Thyroid gland (tissue), 4 donors: Measurements from ENCODE around the gene WNT3A. TPM values are rescaled to one million over a fixed set of nuclear protein-coding genes. Genes with fewer than 3 reads are reported as not detected.
A peak's percentile ranks its signal among the peaks of the same experiment; 100 is the strongest.
"Not testable (repeated sequence)": the region's sequence is repeated elsewhere in the genome, so short reads cannot be mapped to it uniquely, and the experiment has no call there.

ENCODE experiments used
- DNase-seq, 2 donors: peaks; one replicate each; pipeline ENCODE4 v3.0.0-alpha.2; 2019
- H3K27ac ChIP-seq, 3 donors: fragments of 200-600 bp; sonication (generic); 1 replicate in 2 of 3; 2 replicates in 1 of 3; pipeline ENCODE4 v1.5.1; 2016 to 2019; ENCODE audit warnings: mild to moderate bottlenecking in 1 of 3, moderate library complexity in 1 of 3
- H3K27me3 ChIP-seq: fragments of 200-600 bp; sonication (generic); one replicate; pipeline ENCODE4 v1.5.1; 2019
- H3K36me3 ChIP-seq, 2 donors: fragments of 200-600 bp; sonication (generic); one replicate each; pipeline ENCODE4 v1.5.1; 2016 to 2019
- H3K4me1 ChIP-seq, 2 donors: fragments of 200-600 bp; sonication (generic); one replicate each; pipeline ENCODE4 v1.5.1; 2017 to 2019
- H3K4me3 ChIP-seq, 3 donors: fragments of 200-600 bp; sonication (generic); replicated peaks in 1 of 3; 1 replicate in 2 of 3; 2 replicates in 1 of 3; pipeline ENCODE4 v1.5.1; 2016; ENCODE audit warnings: mild to moderate bottlenecking in 1 of 3
- H3K9me3 ChIP-seq: fragments of 200-600 bp; sonication (generic); one replicate; pipeline ENCODE4 v1.5.1; 2017
- POLR2A ChIP-seq, 2 donors: fragments of 450-650 bp; IDR thresholded peaks; one replicate each; pipeline ENCODE4 v1.6.1; 2017; ENCODE audit warnings: antibody characterized with exemption in 2 of 2, mild to moderate bottlenecking in 2 of 2, moderate library complexity in 1 of 2
- WGBS, 2 donors: methylation state at CpG; one replicate each; pipeline ENCODE4 v1.1.5; 2017; 5-methylcytosine and 5-hydroxymethylcytosine counted together
- intact Hi-C: fragments of 100-400 bp; cut with DNase I; formaldehyde crosslinking; loops from one replicate; pipeline ENCODE4 v1.15.1; 2023
- total RNA-seq, 4 donors: library from RNA; depleted of rRNA; stranded (reverse); fragments of >200 nt; gene quantifications; one replicate each; pipeline ENCODE4 v1.2.3, GENCODE V29; 2016
- TF ChIP-seq, protein P1 (sequence below), 6 experiments: fragments of 200-600 bp in 3 of 6; fragments of 450-650 bp in 3 of 6; sonication (generic) in 3 of 6; IDR thresholded peaks; one replicate each; pipeline ENCODE4 v1.5.1; 2016 to 2019; ENCODE audit warnings: antibody characterized with exemption in 6 of 6, mild to moderate bottlenecking in 2 of 6, inconsistent platforms in 1 of 6, moderate library complexity in 1 of 6

WNT3A gene
- total RNA-seq, 4 donors from 2014 or later, result not detected

DNA sequence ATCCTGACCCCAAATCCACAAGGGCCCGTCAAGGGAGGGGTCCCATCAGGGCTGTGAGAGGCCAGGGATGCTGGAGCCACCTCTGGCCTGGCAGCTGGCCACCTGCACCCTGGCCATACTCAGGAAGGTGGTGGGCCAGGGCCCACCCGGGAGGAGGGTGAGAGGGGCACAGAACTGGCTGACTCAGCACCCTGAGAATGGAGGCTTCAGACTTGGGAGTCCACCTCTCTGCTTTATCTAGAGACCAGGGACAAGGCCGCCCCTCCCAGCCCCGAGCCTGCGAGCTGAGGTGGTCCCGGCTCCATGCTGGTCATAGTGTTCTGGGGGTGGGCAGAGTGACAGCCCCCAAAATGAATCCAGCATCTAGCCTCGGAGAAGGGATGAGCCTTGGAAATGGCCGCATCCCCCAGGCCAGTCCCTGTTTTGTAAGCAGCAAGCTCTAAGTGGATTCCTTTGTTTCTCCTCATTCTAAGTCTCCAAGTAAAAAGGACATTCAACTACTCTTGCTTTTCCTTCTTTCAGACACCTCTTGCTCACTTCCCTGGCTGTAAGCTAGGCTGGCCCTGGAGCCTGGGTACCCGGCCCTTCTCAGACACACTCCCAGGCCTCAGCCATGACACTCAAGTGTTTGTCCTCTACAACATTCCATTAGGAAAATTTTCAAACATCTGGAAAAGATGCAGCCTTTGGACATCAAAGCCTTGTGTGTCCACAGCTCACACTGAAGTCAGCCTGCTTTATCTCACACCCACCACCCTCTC is 12.3 kb downstream of the WNT3A start:
- no peak overlapping the region for H3K4me3 ChIP-seq
- H3K36me3 ChIP-seq, result no peaks in the 10 kb centered on the region
- H3K9me3 ChIP-seq, result no peaks in the 10 kb centered on the region
- no peaks in the 10 kb centered on the region for H3K27me3 ChIP-seq
- intact Hi-C loops, result no loop called here
- DNase-seq, result no peak
- TF ChIP-seq, protein P1, sequence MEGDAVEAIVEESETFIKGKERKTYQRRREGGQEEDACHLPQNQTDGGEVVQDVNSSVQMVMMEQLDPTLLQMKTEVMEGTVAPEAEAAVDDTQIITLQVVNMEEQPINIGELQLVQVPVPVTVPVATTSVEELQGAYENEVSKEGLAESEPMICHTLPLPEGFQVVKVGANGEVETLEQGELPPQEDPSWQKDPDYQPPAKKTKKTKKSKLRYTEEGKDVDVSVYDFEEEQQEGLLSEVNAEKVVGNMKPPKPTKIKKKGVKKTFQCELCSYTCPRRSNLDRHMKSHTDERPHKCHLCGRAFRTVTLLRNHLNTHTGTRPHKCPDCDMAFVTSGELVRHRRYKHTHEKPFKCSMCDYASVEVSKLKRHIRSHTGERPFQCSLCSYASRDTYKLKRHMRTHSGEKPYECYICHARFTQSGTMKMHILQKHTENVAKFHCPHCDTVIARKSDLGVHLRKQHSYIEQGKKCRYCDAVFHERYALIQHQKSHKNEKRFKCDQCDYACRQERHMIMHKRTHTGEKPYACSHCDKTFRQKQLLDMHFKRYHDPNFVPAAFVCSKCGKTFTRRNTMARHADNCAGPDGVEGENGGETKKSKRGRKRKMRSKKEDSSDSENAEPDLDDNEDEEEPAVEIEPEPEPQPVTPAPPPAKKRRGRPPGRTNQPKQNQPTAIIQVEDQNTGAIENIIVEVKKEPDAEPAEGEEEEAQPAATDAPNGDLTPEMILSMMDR (IDR thresholded peaks at IDR 0.05), result no peak
- no peak for TF ChIP-seq POLR2A (IDR thresholded peaks at IDR 0.05)
- H3K27ac ChIP-seq, result no peak overlapping the region
- H3K4me1 ChIP-seq, result no peaks in the 10 kb centered on the region
- WGBS, 2 donors, result 93 to 94% methylated on average over 4 to 7 of the region's 9 CpGs

DNA sequence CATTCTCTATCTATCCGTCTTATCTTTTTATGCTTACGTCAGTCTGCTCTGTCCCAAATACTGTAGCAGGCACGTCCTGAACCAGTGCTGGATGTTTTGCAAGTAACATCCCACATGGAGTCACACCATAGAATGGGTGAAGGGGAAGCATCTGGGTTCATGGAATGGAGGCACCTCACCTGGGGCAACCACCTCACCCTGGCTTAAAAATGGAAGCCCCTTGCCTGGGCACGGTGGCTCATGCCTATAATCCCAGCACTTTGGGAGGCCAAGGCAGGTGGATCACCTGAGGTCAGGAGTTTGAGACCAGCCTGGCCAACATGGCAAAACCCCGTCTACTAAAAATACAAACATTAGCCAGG is 12.9 kb downstream of the WNT3A start:
- H3K4me1 ChIP-seq, DNase-seq, intact Hi-C loops, H3K36me3 ChIP-seq, H3K9me3 ChIP-seq, H3K27ac ChIP-seq, H3K27me3 ChIP-seq, H3K4me3 ChIP-seq: not testable (repeated sequence)
- 83 to 88% methylated on average over 5 of the region's 5 CpGs for WGBS, 2 donors

- H3K4me1 ChIP-seq, result no peaks in the 10 kb centered on the region
- intact Hi-C loops, result no loop called here
- H3K27me3 ChIP-seq, result no peaks in the 10 kb centered on the region
- no peak overlapping the region for H3K27ac ChIP-seq
- no peaks in the 10 kb centered on the region for H3K36me3 ChIP-seq
- TF ChIP-seq, protein P1 (IDR thresholded peaks at IDR 0.05), result no peak
- TF ChIP-seq POLR2A (IDR thresholded peaks at IDR 0.05), result no peak
- WGBS, 2 donors, result 85 to 86% methylated on average over 18 of the region's 18 CpGs
- H3K4me3 ChIP-seq, result no peak overlapping the region
- no peaks in the 10 kb centered on the region for H3K9me3 ChIP-seq
- no peak for DNase-seq
These were observed 14.0 kb downstream of the WNT3A start for GRCh38 chr1:228020686-228021354.

- no peaks in the 10 kb centered on the region for H3K36me3 ChIP-seq
- H3K27ac ChIP-seq, result no peak overlapping the region
- peak in 1 of 2 donors; percentile 1 for DNase-seq
- no peaks in the 10 kb centered on the region for H3K4me1 ChIP-seq
- H3K9me3 ChIP-seq, result no peaks in the 10 kb centered on the region
- TF ChIP-seq POLR2A (IDR thresholded peaks at IDR 0.05), result no peak
- TF ChIP-seq, protein P1 (IDR thresholded peaks at IDR 0.05), result no peak
- 44 to 51% methylated on average over 21 of the region's 21 CpGs for WGBS, 2 donors
- no peak overlapping the region for H3K4me3 ChIP-seq
- no peaks in the 10 kb centered on the region for H3K27me3 ChIP-seq
- intact Hi-C loops, result no loop called here
These were observed 14.7 kb downstream of the WNT3A start for GRCh38 chr1:228021355-228022030.

GRCh38 chr1:228022571-228023293 is 15.9 kb downstream of the WNT3A start:
- Histone ChIP-seq H3K4me1 (no peaks in the 10 kb centered on the region), H3K27ac (no peak overlapping the region), H3K9me3 (no peaks in the 10 kb centered on the region), H3K36me3 (no peaks in the 10 kb centered on the region), H3K4me3 (no peak overlapping the region), H3K27me3 (no peaks in the 10 kb centered on the region)
- peak in 1 of 2 donors; percentile 0 for DNase-seq
- TF ChIP-seq, protein P1 (IDR thresholded peaks at IDR 0.05), result no peak
- no peak for TF ChIP-seq POLR2A (IDR thresholded peaks at IDR 0.05)
- WGBS, 2 donors, result 84 to 88% methylated on average over 19 to 21 of the region's 28 CpGs
- intact Hi-C loops, result no loop called here
